ENCODE data around the gene RNF103. TPM values are rescaled to one million over a fixed set of nuclear protein-coding genes. Genes with fewer than 3 reads are reported as not detected.

The RNF103 gene
- total and polyA plus RNA-seq, 2 of the 13 experiments (the other 11 are each of a cell fraction or from before 2014, with no cell fraction given), result 19.8 to 21.1 TPM

DNA sequence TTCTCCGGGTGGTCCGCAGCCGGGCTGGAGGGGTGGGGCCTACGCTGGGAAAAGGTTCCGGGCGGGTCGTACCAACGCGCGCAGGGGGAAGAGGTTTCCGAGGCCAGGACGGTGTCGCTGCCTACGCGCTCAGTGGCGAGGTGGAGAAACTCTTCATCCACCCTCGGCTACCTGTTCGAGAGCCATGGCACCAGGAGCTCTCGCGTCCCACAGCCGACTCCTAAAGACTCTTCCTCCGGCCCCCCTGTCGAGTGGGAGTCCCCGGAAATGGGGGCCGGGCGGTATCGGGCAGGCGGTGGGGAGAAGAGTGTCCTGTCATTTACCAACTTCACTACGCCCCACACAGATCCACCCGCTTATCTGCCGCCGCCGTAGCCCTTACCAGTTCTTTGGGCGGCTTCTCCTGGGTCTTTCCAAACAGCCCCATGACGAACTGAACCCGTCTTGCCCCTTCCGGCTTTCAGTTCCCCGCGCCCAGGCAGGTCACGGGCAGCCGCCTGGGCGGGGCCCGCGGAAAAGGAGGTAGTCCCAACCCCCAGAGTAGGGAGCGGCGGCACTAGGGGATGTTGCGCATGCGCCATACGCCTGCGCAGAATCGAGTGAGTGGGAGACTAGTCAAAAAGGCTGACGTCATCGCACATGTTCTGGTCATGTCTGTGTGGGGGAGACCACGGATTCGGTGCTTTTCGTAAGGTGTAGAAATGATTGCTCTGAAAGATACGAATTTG is 60.6 kb downstream of the RNF103 start, which contains the start of gene CHMP3 (continued):
- no peak for TF ChIP-seq RFX1 (IDR thresholded peaks at IDR 0.05)
- TF ChIP-seq NBN (conservative IDR thresholded peaks at IDR 0.05), result no peak
- TF ChIP-seq ZNF75D (CRISPR knock-in tag; IDR thresholded peaks at IDR 0.05; ENCODE audit: borderline replicate concordance), result no peak
- TF ChIP-seq ZNF790 (CRISPR knock-in tag; IDR thresholded peaks at IDR 0.05; ENCODE audit: borderline replicate concordance), result peak; percentile 13; the same call in 1 of the 2 replicates
- TF ChIP-seq TOE1 (CRISPR knock-in tag; IDR thresholded peaks at IDR 0.05), result 0 out of 2 replicates have a peak, but pooled peaks have one; percentile 57
- TF ChIP-seq ZNF841 (CRISPR knock-in tag; IDR thresholded peaks at IDR 0.05; ENCODE audit: borderline replicate concordance), result no peak; the same call in 1 of the 2 replicates
- TF ChIP-seq, protein P1, sequence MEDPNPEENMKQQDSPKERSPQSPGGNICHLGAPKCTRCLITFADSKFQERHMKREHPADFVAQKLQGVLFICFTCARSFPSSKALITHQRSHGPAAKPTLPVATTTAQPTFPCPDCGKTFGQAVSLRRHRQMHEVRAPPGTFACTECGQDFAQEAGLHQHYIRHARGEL (CRISPR knock-in tag; IDR thresholded peaks at IDR 0.05), result peak; percentile 93
- no peak for TF ChIP-seq PAX8 (CRISPR knock-in tag; IDR thresholded peaks at IDR 0.05; ENCODE audit: borderline replicate concordance)
- no peak for TF ChIP-seq ZMYM2 (CRISPR knock-in tag; IDR thresholded peaks at IDR 0.05)
- TF ChIP-seq SALL1 (CRISPR knock-in tag; IDR thresholded peaks at IDR 0.05), result peak; percentile 77
- no peak for TF ChIP-seq ZNF883 (CRISPR knock-in tag; IDR thresholded peaks at IDR 0.05; ENCODE audit: not compliant biosample characterization)
- 0 out of 2 replicates have a peak, but pooled peaks have one; percentile 58 for TF ChIP-seq TEAD2 (CRISPR knock-in tag; IDR thresholded peaks at IDR 0.05)
- TF ChIP-seq SKI (IDR thresholded peaks at IDR 0.05; ENCODE audit: partially characterized antibody), result peak; percentile 35
- TF ChIP-seq ZNF788 (CRISPR knock-in tag; IDR thresholded peaks at IDR 0.05; ENCODE audit: borderline replicate concordance), result peak; percentile 97
- TF ChIP-seq RAD51 (IDR thresholded peaks at IDR 0.05; ENCODE audit: borderline replicate concordance), result no peak
- peak; percentile 91 for TF ChIP-seq NAIF1 (CRISPR knock-in tag; IDR thresholded peaks at IDR 0.05; ENCODE audit: borderline replicate concordance)
- TF ChIP-seq, protein P2, sequence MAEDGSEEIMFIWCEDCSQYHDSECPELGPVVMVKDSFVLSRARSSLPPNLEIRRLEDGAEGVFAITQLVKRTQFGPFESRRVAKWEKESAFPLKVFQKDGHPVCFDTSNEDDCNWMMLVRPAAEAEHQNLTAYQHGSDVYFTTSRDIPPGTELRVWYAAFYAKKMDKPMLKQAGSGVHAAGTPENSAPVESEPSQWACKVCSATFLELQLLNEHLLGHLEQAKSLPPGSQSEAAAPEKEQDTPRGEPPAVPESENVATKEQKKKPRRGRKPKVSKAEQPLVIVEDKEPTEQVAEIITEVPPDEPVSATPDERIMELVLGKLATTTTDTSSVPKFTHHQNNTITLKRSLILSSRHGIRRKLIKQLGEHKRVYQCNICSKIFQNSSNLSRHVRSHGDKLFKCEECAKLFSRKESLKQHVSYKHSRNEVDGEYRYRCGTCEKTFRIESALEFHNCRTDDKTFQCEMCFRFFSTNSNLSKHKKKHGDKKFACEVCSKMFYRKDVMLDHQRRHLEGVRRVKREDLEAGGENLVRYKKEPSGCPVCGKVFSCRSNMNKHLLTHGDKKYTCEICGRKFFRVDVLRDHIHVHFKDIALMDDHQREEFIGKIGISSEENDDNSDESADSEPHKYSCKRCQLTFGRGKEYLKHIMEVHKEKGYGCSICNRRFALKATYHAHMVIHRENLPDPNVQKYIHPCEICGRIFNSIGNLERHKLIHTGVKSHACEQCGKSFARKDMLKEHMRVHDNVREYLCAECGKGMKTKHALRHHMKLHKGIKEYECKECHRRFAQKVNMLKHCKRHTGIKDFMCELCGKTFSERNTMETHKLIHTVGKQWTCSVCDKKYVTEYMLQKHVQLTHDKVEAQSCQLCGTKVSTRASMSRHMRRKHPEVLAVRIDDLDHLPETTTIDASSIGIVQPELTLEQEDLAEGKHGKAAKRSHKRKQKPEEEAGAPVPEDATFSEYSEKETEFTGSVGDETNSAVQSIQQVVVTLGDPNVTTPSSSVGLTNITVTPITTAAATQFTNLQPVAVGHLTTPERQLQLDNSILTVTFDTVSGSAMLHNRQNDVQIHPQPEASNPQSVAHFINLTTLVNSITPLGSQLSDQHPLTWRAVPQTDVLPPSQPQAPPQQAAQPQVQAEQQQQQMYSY (CRISPR knock-in tag; IDR thresholded peaks at IDR 0.05), result no peak
- peak; percentile 16; the same call in 1 of the 2 replicates for TF ChIP-seq ZNF431 (CRISPR knock-in tag; IDR thresholded peaks at IDR 0.05; ENCODE audit: borderline replicate concordance, low read depth)
- TF ChIP-seq, protein P3, sequence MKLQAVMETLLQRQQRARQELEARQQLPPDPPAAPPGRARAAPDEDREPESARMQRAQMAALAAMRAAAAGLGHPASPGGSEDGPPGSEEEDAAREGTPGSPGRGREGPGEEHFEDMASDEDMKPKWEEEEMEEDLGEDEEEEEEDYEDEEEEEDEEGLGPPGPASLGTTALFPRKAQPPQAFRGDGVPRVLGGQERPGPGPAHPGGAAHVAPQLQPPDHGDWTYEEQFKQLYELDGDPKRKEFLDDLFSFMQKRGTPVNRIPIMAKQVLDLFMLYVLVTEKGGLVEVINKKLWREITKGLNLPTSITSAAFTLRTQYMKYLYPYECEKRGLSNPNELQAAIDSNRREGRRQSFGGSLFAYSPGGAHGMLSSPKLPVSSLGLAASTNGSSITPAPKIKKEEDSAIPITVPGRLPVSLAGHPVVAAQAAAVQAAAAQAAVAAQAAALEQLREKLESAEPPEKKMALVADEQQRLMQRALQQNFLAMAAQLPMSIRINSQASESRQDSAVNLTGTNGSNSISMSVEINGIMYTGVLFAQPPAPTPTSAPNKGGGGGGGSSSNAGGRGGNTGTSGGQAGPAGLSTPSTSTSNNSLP (IDR thresholded peaks at IDR 0.05; ENCODE audit: low read depth, low read length), result no peak; the same call in 1 of the 2 replicates

All from HepG2 (cell line).